Right lobe of liver (tissue), 6 donors: ENCODE measurements around the gene PYCARD. TPM values are rescaled to one million over a fixed set of nuclear protein-coding genes. Genes with fewer than 3 reads are reported as not detected.
"Not testable (repeated sequence)": the region's sequence is repeated elsewhere in the genome, so short reads cannot be mapped to it uniquely, and the experiment has no call there.

Experiments used
- ATAC-seq, 4 donors: fragments of 200-7000 bp; cut with Tn5 transposase; one replicate each; pipeline ENCODE4 v1.9.1; 2020; ENCODE audit warnings: mild to moderate bottlenecking in 4 of 4, moderate library complexity in 4 of 4
- DNase-seq, 3 donors: peaks; one replicate each; pipeline ENCODE4 v3.0.0-alpha.2; 2020
- H3K27ac ChIP-seq, 3 donors: fragments of 200-600 bp; one replicate each; pipeline ENCODE4 v1.8.0; 2022
- H3K27me3 ChIP-seq, 2 donors: fragments of 200-600 bp; one replicate each; pipeline ENCODE4 v1.8.0; 2022
- H3K36me3 ChIP-seq, 4 donors: fragments of 200-600 bp; sonication (generic) in 1 of 4; one replicate each; pipeline versions ENCODE4 v1.5.1 to v1.8.0; 2017 to 2022; ENCODE audit warnings: control low read depth in 1 of 4
- H3K4me1 ChIP-seq, 4 donors: fragments of 200-600 bp; sonication (generic) in 1 of 4; one replicate each; pipeline versions ENCODE4 v1.5.1 to v1.8.0; 2017 to 2022; ENCODE audit warnings: control low read depth in 1 of 4
- H3K4me3 ChIP-seq, 3 donors: fragments of 200-600 bp; one replicate each; pipeline ENCODE4 v1.8.0; 2022
- H3K9me3 ChIP-seq, 4 donors: fragments of 200-600 bp; sonication (generic) in 1 of 4; one replicate each; pipeline versions ENCODE4 v1.5.1 to v1.8.0; 2017 to 2022; ENCODE audit warnings: control low read depth in 1 of 4
- POLR2A ChIP-seq: fragments of 450-650 bp; IDR thresholded peaks from one replicate; pipeline ENCODE4 v1.6.1; 2017; ENCODE audit warnings: antibody characterized with exemption, mild to moderate bottlenecking
- WGBS: methylation state at CpG from one replicate; pipeline ENCODE4 v1.1.6; 2018; ENCODE audit warnings: low coverage, low lambda C conversion rate; ENCODE audit not compliant: insufficient coverage; ENCODE audit errors: missing lambda C conversion rate; 5-methylcytosine and 5-hydroxymethylcytosine counted together
- intact Hi-C, 2 donors: fragments of 100-400 bp; cut with DNase I; formaldehyde crosslinking; loops; one replicate each; pipeline versions ENCODE4 v1.11.2 to v1.14.1; 2022
- total RNA-seq, 6 experiments: library from RNA; depleted of rRNA in 2 of 6; stranded (reverse); fragments of >200 nt in 2 of 6; fragmentation: NEBNext Ultra II Directional in 3 of 6; extraction: Animal tissue kit (Norgen Biotek cat#: 25700) in 3 of 6; gene quantifications; one replicate each; pipeline versions ENCODE4 v1.1.0 to v1.2.4, GENCODE V29; 2016 to 2023
- TF ChIP-seq, protein P1 (sequence below), 4 donors: fragments of 200-600 bp in 3 of 4; fragments of 450-650 bp in 1 of 4; IDR thresholded peaks; one replicate each; pipeline versions ENCODE4 v1.5.1 to v1.8.0; 2016 to 2022; ENCODE audit warnings: antibody characterized with exemption in 4 of 4, mild to moderate bottlenecking in 2 of 4
- donor health status: DM: no; HTN: yes; CAD: no.
- donor health status: DM: no; HTN: no; CAD: no.
- donor health status: DM: no; HTN: no; CAD: no.
- donor health status: DM: no; HTN: yes; CAD: no.
- donor health status: DM: no; HTN: yes; CAD: no.

PYCARD gene
- total RNA-seq, 6 experiments from 2014 or later = 5.7 to 14.9 (median 9.6) TPM

DNA sequence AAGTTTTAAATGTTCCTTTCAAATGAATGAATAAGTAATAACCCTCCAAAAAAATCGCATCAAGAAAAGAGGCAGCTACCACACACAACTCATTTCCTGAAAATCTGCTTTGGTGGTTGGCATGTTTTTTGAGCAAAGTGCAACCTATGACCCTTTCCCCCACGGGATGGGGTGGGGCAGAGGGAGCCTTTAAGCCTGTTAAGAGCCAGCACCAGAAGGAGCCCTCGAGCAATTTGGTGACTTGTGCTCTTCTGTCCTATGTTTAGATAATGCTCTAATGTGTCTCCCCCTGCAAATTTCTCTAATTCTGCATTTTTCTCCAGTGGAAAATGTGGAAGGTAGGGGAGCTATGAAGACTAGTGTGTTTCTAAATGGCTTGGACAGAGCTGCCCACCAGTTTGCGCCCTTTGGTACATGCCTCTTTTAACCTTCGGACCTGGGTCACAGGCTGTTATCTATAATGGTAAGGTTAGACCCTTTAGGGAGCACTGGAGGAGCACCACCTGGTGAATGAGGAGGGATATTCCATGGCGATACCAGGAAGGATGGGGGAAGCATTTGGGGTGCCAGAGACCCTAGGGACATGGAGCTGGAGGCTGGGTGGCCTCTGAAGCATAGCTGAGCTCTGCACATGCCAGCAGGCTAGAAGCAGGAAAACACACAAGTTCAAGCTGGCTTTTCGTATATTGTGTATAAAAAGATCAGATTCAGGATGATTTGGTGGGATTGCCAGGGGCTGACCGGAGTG is 1.6 kb downstream of the PYCARD start:
- H3K36me3 ChIP-seq = no peaks in the 10 kb centered on the region
- no peak for TF ChIP-seq POLR2A
- TF ChIP-seq, protein P1, sequence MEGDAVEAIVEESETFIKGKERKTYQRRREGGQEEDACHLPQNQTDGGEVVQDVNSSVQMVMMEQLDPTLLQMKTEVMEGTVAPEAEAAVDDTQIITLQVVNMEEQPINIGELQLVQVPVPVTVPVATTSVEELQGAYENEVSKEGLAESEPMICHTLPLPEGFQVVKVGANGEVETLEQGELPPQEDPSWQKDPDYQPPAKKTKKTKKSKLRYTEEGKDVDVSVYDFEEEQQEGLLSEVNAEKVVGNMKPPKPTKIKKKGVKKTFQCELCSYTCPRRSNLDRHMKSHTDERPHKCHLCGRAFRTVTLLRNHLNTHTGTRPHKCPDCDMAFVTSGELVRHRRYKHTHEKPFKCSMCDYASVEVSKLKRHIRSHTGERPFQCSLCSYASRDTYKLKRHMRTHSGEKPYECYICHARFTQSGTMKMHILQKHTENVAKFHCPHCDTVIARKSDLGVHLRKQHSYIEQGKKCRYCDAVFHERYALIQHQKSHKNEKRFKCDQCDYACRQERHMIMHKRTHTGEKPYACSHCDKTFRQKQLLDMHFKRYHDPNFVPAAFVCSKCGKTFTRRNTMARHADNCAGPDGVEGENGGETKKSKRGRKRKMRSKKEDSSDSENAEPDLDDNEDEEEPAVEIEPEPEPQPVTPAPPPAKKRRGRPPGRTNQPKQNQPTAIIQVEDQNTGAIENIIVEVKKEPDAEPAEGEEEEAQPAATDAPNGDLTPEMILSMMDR (IDR thresholded peaks at IDR 0.05) = peak in 1 of 4 donors; percentile 8
- ATAC-seq = peak; percentile 10 to 29 (median 23)
- no peak overlapping the region for H3K27ac ChIP-seq
- H3K4me3 ChIP-seq = peak overlapping the region in 1 of 3 donors; percentile 68
- intact Hi-C loops = no loop called here
- 29% methylated on average over 6 of the region's 8 CpGs for WGBS
- H3K4me1 ChIP-seq = peaks cover 0 to 17% (median 0%) of the 10 kb centered on the region in 4 donors
- H3K27me3 ChIP-seq = no peaks in the 10 kb centered on the region
- no peak for DNase-seq
- no peaks in the 10 kb centered on the region for H3K9me3 ChIP-seq

DNA sequence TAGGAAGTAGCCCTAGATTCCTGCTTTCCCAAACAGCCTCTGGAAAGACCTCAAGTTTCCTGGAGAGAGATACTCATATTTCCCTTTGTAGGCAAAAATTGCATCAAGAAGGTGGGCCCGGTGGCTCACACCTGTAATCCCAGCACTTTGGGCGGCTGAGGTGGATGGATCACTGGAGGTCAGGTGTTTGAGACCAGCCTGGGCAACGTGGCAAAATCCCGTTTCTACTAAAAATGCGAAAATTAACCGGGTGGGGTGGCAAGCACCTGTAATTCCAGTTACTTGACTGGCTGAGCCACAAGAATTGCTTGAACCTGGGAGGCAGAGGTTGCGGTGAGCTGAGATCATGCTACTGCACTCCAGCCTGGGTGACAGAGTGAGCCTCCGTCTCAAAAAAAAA is 2.4 kb downstream of the PYCARD start:
- ATAC-seq, H3K4me3 ChIP-seq, intact Hi-C loops, H3K27me3 ChIP-seq, H3K27ac ChIP-seq, H3K9me3 ChIP-seq, DNase-seq, H3K36me3 ChIP-seq: not testable (repeated sequence)
- H3K4me1 ChIP-seq = peaks cover 0 to 17% (median 0%) of the 10 kb centered on the region in 4 donors
- WGBS = 86% methylated on average over 8 of the region's 8 CpGs

DNA sequence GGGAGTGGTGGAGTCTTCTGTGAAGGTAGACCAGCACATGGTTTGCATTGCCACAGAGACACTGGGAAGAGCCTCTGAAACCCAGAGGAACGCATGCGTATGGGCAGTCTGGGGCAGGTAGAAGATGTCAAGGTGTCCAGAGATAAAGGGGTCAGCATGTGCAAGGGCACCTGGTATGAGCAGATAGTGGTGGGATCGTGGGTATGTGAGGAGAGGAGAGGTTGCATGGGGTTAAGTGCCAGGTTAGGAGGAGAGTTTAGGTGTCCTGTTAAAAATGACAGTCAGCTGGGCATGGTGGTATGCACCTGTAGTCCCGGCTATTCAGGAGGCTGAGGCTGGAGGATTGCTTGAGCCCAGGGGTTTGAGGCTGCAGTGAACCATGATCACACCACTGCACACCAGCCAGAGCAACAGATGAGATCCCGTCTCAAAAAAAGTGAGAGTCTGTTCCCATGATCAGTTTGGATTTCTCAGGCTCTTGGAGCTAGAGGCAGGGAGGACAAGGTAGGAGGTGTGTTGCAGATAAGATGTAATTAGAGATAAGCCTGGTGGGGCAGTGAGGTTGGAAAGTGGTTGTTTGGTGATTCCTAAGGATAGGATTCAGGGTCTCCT is 3.0 kb downstream of the PYCARD start:
- no peak for TF ChIP-seq POLR2A
- TF ChIP-seq, protein P1 (IDR thresholded peaks at IDR 0.05) = no peak
- ATAC-seq = no peak
- Histone ChIP-seq H3K9me3 (no peaks in the 10 kb centered on the region), H3K27ac (no peak overlapping the region), H3K36me3 (peaks cover 0 to 8% (median 2%) of the 10 kb centered on the region in 4 donors), H3K4me3 (no peak overlapping the region), H3K4me1 (peaks cover 0 to 17% (median 0%) of the 10 kb centered on the region in 4 donors), H3K27me3 (no peaks in the 10 kb centered on the region)
- intact Hi-C loops = no loop called here
- 86% methylated on average over 4 of the region's 5 CpGs for WGBS
- DNase-seq = no peak

DNA sequence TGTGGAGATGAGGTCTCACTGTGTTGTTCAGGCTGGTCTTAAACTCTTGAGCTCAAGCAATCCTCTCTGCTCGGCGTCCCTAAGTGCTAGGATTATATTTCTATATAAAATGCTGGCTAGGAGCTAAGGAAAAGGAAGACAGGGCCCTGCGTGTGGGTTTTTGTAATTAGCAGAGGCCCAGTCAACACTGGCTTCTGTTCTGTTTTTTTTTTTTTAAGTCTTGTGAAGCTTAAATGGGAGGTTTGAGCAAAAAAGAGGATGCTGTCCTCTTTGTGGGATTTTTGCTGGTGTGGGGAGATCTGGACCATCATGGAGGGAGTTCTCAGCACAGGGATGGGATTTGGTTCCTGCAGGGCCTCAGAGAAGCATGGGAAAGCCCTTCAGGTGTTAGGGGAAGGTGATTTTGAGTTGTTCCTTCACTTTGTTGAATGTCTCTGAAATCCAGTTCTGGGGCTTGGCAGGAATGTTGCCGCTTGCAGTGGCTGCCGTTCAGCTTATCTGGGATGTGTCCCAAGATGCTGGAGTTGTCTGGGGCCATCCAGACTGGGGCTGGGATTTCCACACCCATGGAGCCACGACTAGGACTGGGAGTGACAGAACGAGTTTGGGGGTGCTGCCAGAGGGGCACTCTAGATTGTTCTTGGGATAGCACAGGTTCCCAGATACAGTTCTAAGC is 4.2 kb downstream of the PYCARD start:
- intact Hi-C loops = no loop called here
- 64% methylated on average over 4 of the region's 7 CpGs for WGBS
- DNase-seq (no peak), ATAC-seq (no peak)
- TF ChIP-seq, protein P1 (IDR thresholded peaks at IDR 0.05) = no peak
- TF ChIP-seq POLR2A = no peak
- Histone ChIP-seq H3K27ac (no peak overlapping the region), H3K9me3 (no peaks in the 10 kb centered on the region), H3K36me3 (peaks cover 0 to 20% (median 5%) of the 10 kb centered on the region in 4 donors), H3K27me3 (no peaks in the 10 kb centered on the region), H3K4me3 (no peak overlapping the region), H3K4me1 (peaks cover 0 to 17% (median 0%) of the 10 kb centered on the region in 4 donors)
